Hindlimb muscle (tissue), 1 donor: ENCODE data around the gene TCP11X2. TPM values are rescaled to one million over a fixed set of nuclear protein-coding genes. Genes with fewer than 3 reads are reported as not detected.
"Not testable (repeated sequence)": the region's sequence is repeated elsewhere in the genome, so short reads cannot be mapped to it uniquely, and the experiment has no call there.

Source experiments
- DNase-seq: peaks from one replicate; pipeline ENCODE4 v3.0.0-alpha.2; 2013
- polyA plus RNA-seq: library from polyadenylated mRNA; unstranded; fragments of 120-200 nt; gene quantifications from one replicate; pipeline ENCODE4 v1.2.1, GENCODE V29; 2013; ENCODE audit not compliant: insufficient read length

Gene TCP11X2
- polyA plus RNA-seq = not detected

GRCh38 chrX:102471762-102472220 lies at the start of gene TCP11X2:
TCP11X2 (minus strand) TSS chrX:102471812.
- not testable (repeated sequence) for DNase-seq

- DNase-seq = peak; percentile 10
These were observed 45.7 kb upstream of the TCP11X2 start for GRCh38 chrX:102517326-102517725.

GRCh38 chrX:102515975-102516941 lies 44.6 kb upstream of the TCP11X2 start, which contains the start of gene TMSB15A:
TMSB15A (minus strand) TSS chrX:102516739.
- DNase-seq = peak; percentile 69

- DNase-seq = no peak
These were observed 42.9 kb upstream of the TCP11X2 start for GRCh38 chrX:102514536-102514935.

- DNase-seq = no peak
These were observed 27.1 kb upstream of the TCP11X2 start for GRCh38 chrX:102498732-102499131.

GRCh38 chrX:102491766-102492165 lies 20.2 kb upstream of the TCP11X2 start:
- DNase-seq = no peak

GRCh38 chrX:102478765-102479164 lies 7.2 kb upstream of the TCP11X2 start:
- DNase-seq = not testable (repeated sequence)

- not testable (repeated sequence) for DNase-seq
These were observed 1.4 kb downstream of the TCP11X2 start for GRCh38 chrX:102470215-102470614.

GRCh38 chrX:102458615-102459014 lies 13.0 kb downstream of the TCP11X2 start:
- not testable (repeated sequence) for DNase-seq

GRCh38 chrX:102439908-102440307 lies 31.7 kb downstream of the TCP11X2 start, which contains the start of gene NXF2B:
NXF2B (minus strand) TSS chrX:102440008; CDS start chrX:102380036, 59,972 bp downstream.
- not testable (repeated sequence) for DNase-seq

GRCh38 chrX:102414493-102414892 lies 57.1 kb downstream of the TCP11X2 start:
- DNase-seq = not testable (repeated sequence)

Other genes starting within 250 kb of the TCP11X2 start
- gene NXF2, start 224.6 kb downstream of the TCP11X2 start, polyA plus RNA-seq = not detected
- not detected for gene NXF2B, start 31.8 kb downstream of the TCP11X2 start, polyA plus RNA-seq
- 9.6 TPM for gene TMSB15A, start 44.9 kb upstream of the TCP11X2 start, polyA plus RNA-seq
- 8.2 TPM for gene ARMCX5, start 127.7 kb upstream of the TCP11X2 start, polyA plus RNA-seq
- gene GPRASP1, start 179.7 kb upstream of the TCP11X2 start, polyA plus RNA-seq = 9.8 TPM
- 16.6 TPM for gene GPRASP2, start 240.6 kb upstream of the TCP11X2 start, polyA plus RNA-seq
- 8.0 TPM for gene GPRASP3, start 248.9 kb upstream of the TCP11X2 start, polyA plus RNA-seq